ENCODE results near the gene ZNF394.
A peak's percentile ranks its signal among the peaks of the same experiment; 100 is the strongest.
"Not testable (repeated sequence)": the region's sequence is repeated elsewhere in the genome, so short reads cannot be mapped to it uniquely, and the experiment has no call there.

ZNF394 gene

DNA sequence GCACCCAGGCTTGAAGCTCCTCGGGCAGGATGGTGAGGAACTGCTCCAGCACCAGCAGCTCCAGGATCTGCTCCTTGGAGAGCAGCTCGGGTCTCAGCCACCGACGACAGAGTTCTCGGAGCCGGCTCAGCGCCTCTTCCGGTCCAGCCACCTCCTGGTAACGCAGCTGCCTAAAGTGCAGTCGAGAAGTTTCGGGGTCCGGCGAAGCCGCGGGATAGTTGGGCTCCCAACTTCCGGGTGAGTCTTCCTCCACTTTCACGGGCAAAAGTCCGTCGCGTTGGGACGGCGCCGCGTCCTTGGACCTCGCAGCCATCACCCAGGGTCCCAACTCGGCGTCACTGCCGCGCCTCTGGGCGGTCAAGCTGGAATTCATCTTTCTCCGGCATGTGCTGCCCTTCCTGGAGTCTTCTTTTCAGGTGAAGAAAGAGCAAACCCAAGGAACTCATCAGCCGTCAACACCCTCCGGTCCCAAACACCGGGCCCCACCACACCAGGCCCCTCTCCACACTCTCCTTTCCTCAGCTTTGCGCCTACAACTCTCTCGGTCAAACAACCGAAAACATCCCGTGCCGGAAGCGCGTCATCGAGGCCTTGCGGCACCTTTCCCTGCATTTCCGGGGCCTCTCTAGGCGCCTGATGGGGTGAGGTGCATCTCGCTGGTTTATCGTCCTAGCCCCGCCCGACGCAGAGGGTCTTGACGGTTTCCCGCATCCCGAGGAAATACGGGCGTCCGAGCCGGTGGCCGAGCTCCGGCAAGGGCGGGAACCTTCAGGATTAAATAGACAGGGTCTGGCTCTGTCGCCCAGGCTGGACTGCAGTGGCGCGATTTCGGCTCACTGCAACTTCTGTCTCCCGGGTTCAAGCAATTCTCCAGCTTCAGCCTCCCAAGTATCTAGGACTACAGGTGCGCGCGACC is at the start of gene ZNF394:
TSS of gene ZNF394 (minus strand) at position 561 of the 916 bp plus-strand sequence. CDS start at position 373, 188 bp downstream.
- DNase-seq (ENCODE audit: low spot score): peak; percentile 94

- DNase-seq (ENCODE audit: low spot score): not testable (repeated sequence)
Measured at GRCh38 chr7:99549545-99549944, 49.5 kb upstream of the ZNF394 start.

- DNase-seq (ENCODE audit: low spot score): not testable (repeated sequence)
Measured at GRCh38 chr7:99545308-99545707, 45.2 kb upstream of the ZNF394 start.

DNA sequence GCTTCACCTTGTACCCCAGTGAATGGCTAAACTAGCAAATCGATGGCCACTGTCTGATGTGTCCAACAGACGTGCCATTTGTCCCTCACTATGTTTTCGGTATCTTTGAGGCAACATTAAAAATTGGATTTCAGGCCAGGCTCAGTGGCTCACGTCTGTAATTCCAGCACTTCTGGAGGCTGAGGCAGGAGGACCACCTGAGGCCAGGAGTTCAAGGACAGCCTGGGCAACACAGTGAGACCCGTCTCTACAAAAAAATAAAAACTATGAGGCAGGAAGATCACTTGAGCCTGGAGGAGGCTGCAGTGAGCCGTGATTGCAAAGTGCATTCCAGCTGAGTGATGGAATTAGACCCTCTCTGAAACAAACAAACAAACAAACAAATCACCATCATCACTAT is 43.8 kb upstream of the ZNF394 start:
- no peak for DNase-seq (ENCODE audit: low spot score)

GRCh38 chr7:99543081-99543671 is 43.1 kb upstream of the ZNF394 start:
- no peak for DNase-seq (ENCODE audit: low spot score)

- DNase-seq (ENCODE audit: low spot score): no peak
Measured at GRCh38 chr7:99541212-99541611, 41.1 kb upstream of the ZNF394 start.

- DNase-seq (ENCODE audit: low spot score): no peak
Measured at GRCh38 chr7:99540542-99540941, 40.5 kb upstream of the ZNF394 start.

GRCh38 chr7:99539213-99539811 is 39.2 kb upstream of the ZNF394 start:
- DNase-seq (ENCODE audit: low spot score): no peak

DNA sequence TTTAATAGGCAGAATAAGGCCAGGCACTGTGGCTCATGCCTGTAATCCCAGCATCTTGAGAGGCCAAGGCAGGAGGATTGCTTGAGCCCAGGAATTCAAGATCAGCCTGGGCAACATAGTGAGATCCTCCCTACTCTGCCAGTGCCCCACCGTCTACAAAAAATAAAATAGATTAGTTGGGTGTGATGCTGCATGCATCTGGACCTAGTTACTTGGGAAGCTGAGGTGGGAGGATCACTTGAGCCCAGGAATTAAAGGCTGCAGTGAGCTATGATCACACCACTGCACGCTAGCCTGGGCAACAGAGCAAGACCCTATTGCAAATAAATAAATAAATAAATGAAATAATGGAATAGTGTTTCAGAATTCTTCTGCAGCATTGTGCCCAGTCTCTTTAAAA is 35.6 kb upstream of the ZNF394 start:
- no peak for DNase-seq (ENCODE audit: low spot score)

- DNase-seq (ENCODE audit: low spot score): no peak
Measured at GRCh38 chr7:99531354-99531765, 31.3 kb upstream of the ZNF394 start.

- no peak for DNase-seq (ENCODE audit: low spot score)
Measured at GRCh38 chr7:99525713-99526440, 25.8 kb upstream of the ZNF394 start.

DNA sequence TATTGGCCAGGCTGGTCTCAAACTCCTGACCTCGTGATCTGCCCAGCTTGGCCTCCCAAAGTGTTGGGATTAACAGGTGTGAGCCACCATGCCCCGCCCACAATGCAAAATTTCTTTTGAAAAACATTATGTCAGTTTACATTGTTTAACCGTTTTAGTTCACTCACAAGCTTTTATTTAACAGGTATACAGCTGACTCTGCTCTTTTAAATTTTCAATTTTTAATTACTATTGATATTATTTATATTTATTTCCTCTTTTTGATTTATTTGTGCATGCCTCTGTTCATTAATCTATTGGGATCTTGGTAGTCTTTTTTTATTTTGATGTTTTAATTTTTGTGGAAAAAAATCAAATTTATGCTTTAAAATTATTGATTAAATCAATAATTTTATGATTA is 21.3 kb upstream of the ZNF394 start:
- no peak for DNase-seq (ENCODE audit: low spot score)

- no peak for DNase-seq (ENCODE audit: low spot score)
Measured at GRCh38 chr7:99514050-99514449, 14.0 kb upstream of the ZNF394 start.

DNA sequence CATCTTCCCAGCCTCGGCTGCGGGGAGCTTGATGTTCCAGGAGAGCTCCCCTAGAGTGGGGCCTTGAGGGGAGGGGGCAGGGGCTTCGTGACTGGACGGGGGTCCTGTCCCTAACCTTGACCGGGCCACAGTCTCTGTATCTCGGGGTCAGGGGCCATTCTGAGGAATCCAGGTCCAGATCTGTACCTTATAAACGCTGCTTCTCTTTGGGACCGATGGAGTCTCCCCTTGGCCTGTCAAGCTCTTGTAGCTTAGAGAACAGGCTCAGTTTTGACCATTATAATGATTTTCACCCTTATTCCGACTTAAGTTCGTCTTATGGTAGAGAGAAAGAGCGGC is 5.2 kb upstream of the ZNF394 start:
- DNase-seq (ENCODE audit: low spot score): no peak

- peak; percentile 98 for DNase-seq (ENCODE audit: low spot score)
Measured at GRCh38 chr7:99504603-99505323, 4.7 kb upstream of the ZNF394 start, which contains the start of gene ZKSCAN5. Gene ZKSCAN5 (plus strand): TSS chr7:99504662. CDS start chr7:99506045, 1,383 bp downstream.

GRCh38 chr7:99504281-99504602 is 4.2 kb upstream of the ZNF394 start:
- DNase-seq (ENCODE audit: low spot score): no peak

DNA sequence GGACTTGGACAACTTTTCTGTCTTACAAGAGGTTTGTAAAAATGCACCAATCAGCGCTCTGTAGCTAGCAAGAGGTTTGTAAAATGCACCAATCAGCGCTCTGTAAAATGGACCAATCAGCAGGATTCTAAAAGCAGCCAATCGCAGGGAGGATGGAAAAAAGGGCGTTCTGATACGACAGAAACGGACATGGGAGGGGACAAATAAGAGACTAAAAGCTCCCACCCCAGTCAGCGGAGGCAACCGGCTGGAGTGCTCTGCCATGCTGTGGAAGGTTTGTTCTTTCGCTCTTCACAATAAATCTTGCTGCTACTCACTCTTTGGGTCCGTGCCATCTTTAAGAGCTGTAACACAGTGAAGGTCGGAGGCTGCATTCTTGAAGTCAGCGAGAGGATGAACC is 1.2 kb upstream of the ZNF394 start:
- DNase-seq (ENCODE audit: low spot score): not testable (repeated sequence)

DNA sequence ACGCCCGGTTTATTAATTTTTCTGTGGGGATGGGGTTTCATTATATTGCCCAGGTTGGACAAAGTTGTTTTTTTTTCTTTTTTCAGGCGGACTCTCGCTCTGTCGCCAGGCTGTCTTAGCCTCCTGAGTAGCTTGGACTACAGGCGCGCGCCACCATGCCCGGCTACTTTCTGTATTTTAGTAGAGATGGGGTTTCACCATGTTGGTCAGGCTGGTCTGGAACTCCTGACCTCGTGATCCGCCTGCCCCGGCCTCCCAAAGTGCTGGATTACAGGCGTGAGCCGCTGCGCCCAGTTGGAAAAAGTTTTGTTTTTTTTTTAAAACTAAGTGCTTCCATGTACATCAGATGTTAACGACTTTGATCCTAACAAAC is 542 bp upstream of the ZNF394 start:
- DNase-seq (ENCODE audit: low spot score): no peak

GRCh38 chr7:99499371-99499720 is 735 bp downstream of the ZNF394 start:
- no peak for DNase-seq (ENCODE audit: low spot score)

GRCh38 chr7:99498546-99498944 is 1.5 kb downstream of the ZNF394 start:
- no peak for DNase-seq (ENCODE audit: low spot score)

GRCh38 chr7:99497766-99498545 is 2.1 kb downstream of the ZNF394 start:
- no peak for DNase-seq (ENCODE audit: low spot score)

Measured in COLO829 (cell line).